Peyer's patch (tissue), 4 donors: ENCODE data around the gene CD247. TPM values are rescaled to one million over a fixed set of nuclear protein-coding genes. Genes with fewer than 3 reads are reported as not detected.

ENCODE experiments used
- DNase-seq, 3 donors: peaks; one replicate each; pipeline ENCODE4 v3.0.0-alpha.2; 2017 to 2019
- H3K27ac ChIP-seq, 4 donors: fragments of 200-600 bp; sonication (generic); one replicate each; pipeline ENCODE4 v1.5.1; 2016 to 2019
- H3K27me3 ChIP-seq, 2 donors: fragments of 200-600 bp; sonication (generic); one replicate each; pipeline ENCODE4 v1.5.1; 2019
- H3K36me3 ChIP-seq, 3 donors: fragments of 200-600 bp; sonication (generic); one replicate each; pipeline ENCODE4 v1.5.1; 2016 to 2019
- H3K4me1 ChIP-seq, 4 donors: fragments of 200-600 bp; sonication (generic); one replicate each; pipeline ENCODE4 v1.5.1; 2016 to 2019
- H3K4me3 ChIP-seq, 4 donors: fragments of 200-600 bp; sonication (generic); 1 replicate in 3 of 4; 2 replicates in 1 of 4; pipeline ENCODE4 v1.5.1; 2016 to 2019; ENCODE audit warnings: mild to moderate bottlenecking in 1 of 4
- H3K9me3 ChIP-seq, 4 donors: fragments of 200-600 bp; sonication (generic); one replicate each; pipeline ENCODE4 v1.5.1; 2016 to 2019; ENCODE audit warnings: mild to moderate bottlenecking in 1 of 4
- CTCF ChIP-seq, 6 experiments: fragments of 450-650 bp in 4 of 6; fragments of 200-600 bp in 2 of 6; sonication (generic) in 1 of 6; IDR thresholded peaks; one replicate each; pipeline ENCODE4 v1.5.1; 2017 to 2019; ENCODE audit warnings: antibody characterized with exemption in 6 of 6, mild to moderate bottlenecking in 3 of 6, moderate library complexity in 1 of 6
- POLR2A ChIP-seq, 2 donors: fragments of 450-650 bp; IDR thresholded peaks; one replicate each; pipeline ENCODE4 v1.5.1; 2017; ENCODE audit warnings: antibody characterized with exemption in 2 of 2, mild to moderate bottlenecking in 2 of 2, moderate library complexity in 2 of 2
- total RNA-seq, 4 donors: library from RNA; depleted of rRNA; stranded (reverse); fragments of >200 nt; gene quantifications; one replicate each; pipeline ENCODE4 v1.1.0, GENCODE V29; 2016

Gene CD247
- total RNA-seq, 4 donors from 2014 or later: 1.9 to 7.4 (median 3.9) TPM; not detected in 1

GRCh38 chr1:167554028-167554779 lies 35.9 kb upstream of the CD247 start:
- DNase-seq: no peak
- no peak for TF ChIP-seq POLR2A (IDR thresholded peaks at IDR 0.05)
- no peak for TF ChIP-seq CTCF (IDR thresholded peaks at IDR 0.05)
- Histone ChIP-seq H3K4me3 (peak overlapping the region; percentile 70 to 94 (median 84)), H3K36me3 (no peaks in the 10 kb centered on the region), H3K9me3 (no peaks in the 10 kb centered on the region), H3K27me3 (no peaks in the 10 kb centered on the region), H3K27ac (peak overlapping the region; percentile 32 to 90 (median 83)), H3K4me1 (peaks cover 0 to 9% (median 3%) of the 10 kb centered on the region in 4 donors)

- TF ChIP-seq CTCF (IDR thresholded peaks at IDR 0.05) (peak in 1 of 6 experiments; percentile 21), POLR2A (IDR thresholded peaks at IDR 0.05) (peak; percentile 90 to 92)
- H3K4me1 ChIP-seq: peaks cover 0 to 9% (median 3%) of the 10 kb centered on the region in 4 donors
- H3K9me3 ChIP-seq: no peaks in the 10 kb centered on the region
Measured at GRCh38 chr1:167553136-167554027, 35.1 kb upstream of the CD247 start, which contains the start of gene CREG1. Gene CREG1, minus strand, starts transcription at chr1:167553762.

GRCh38 chr1:167551362-167551761 lies 33.0 kb upstream of the CD247 start:
- peaks cover 0 to 9% (median 3%) of the 10 kb centered on the region in 4 donors for H3K4me1 ChIP-seq
- no peaks in the 10 kb centered on the region for H3K27me3 ChIP-seq
- DNase-seq: no peak
- no peaks in the 10 kb centered on the region for H3K36me3 ChIP-seq
- TF ChIP-seq POLR2A (IDR thresholded peaks at IDR 0.05) (no peak), CTCF (IDR thresholded peaks at IDR 0.05) (no peak)
- no peak overlapping the region for H3K27ac ChIP-seq
- peak overlapping the region in 1 of 4 donors; percentile 11 for H3K4me3 ChIP-seq
- H3K9me3 ChIP-seq: no peaks in the 10 kb centered on the region

More at GRCh38 chr1:167553136-167554027, 35.1 kb upstream of the CD247 start, which contains the start of gene CREG1:
- H3K27ac ChIP-seq: peak within 1 kb of the TSS; percentile 78 to 90 (median 88)
- no peaks in the 10 kb centered on the region for H3K36me3 ChIP-seq
- peak; percentile 93 to 98 (median 95) for DNase-seq
- H3K4me3 ChIP-seq: peak within 1 kb of the TSS; percentile 70 to 94 (median 84)
- no peaks in the 10 kb centered on the region for H3K27me3 ChIP-seq

DNA sequence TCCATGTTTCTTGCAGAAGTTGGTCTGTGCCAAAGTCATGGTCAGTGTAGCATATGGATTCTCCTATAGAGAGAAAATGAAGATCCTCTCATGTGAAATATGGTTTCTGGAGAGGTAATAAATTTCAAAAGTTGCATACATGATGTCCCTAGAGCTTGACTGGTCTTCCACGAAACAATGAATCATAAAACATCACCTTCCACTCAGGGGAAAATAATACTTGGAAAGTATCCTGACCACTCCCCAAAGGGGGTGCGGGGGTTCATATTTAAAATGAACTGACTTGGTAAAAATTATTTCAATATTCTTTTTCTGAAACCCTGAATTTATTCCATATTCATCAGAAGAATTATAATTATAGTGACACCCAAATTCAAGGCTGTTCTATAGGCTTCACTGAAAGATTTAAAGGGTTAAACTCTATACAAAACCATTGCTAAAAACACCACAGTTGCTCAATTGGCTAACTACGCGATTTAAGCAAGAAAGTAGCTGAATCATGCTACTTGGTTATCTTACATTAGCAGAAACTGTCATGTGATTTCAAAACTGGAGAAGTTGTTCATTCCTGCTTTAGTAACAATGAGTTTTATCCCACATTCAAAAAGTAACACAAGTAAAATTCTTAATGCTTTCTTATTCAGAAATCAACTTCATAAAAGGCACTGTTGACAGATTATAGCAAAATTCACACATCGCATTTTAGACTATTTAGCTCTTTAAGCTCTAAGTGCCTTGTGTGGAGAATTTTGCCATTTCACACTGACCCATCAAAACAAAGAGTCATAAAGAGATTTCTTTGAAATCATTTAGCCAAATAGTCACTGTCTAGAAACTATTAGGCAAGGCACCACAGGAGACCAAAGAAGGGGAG lies 30.0 kb upstream of the CD247 start:
- DNase-seq: no peak
- Histone ChIP-seq H3K4me1 (peaks cover 0 to 9% (median 3%) of the 10 kb centered on the region in 4 donors), H3K4me3 (no peak overlapping the region), H3K9me3 (no peaks in the 10 kb centered on the region), H3K27me3 (no peaks in the 10 kb centered on the region), H3K36me3 (peaks cover 0 to 17% (median 0%) of the 10 kb centered on the region in 3 donors), H3K27ac (peak overlapping the region in 3 of 4 donors; percentile 28 to 49 (median 37))
- no peak for TF ChIP-seq POLR2A (IDR thresholded peaks at IDR 0.05)
- TF ChIP-seq CTCF (IDR thresholded peaks at IDR 0.05): no peak

- Histone ChIP-seq H3K27me3 (no peaks in the 10 kb centered on the region), H3K27ac (no peak overlapping the region), H3K9me3 (no peaks in the 10 kb centered on the region), H3K36me3 (peaks cover 0 to 17% (median 0%) of the 10 kb centered on the region in 3 donors), H3K4me1 (peaks cover 0 to under 1% (median 0%) of the 10 kb centered on the region in 4 donors), H3K4me3 (no peak overlapping the region)
- no peak for DNase-seq
- no peak for TF ChIP-seq CTCF (IDR thresholded peaks at IDR 0.05)
- no peak for TF ChIP-seq POLR2A (IDR thresholded peaks at IDR 0.05)
Measured at GRCh38 chr1:167546935-167547334, 28.6 kb upstream of the CD247 start.
